LNCaP clone FGC (cell line): ENCODE results near the gene WDR4.

Source experiments
- DNase-seq: peaks from one replicate; pipeline ENCODE4 v3.0.0-alpha.2; 2011; ENCODE audit warnings: low read depth
- H3K4me3 ChIP-seq: 2 replicates; pipeline ENCODE4 v1.5.1; 2011; ENCODE audit warnings: mild to moderate bottlenecking, low read depth, low read length, control low read depth
- CTCF ChIP-seq: IDR thresholded peaks from 2 replicates; pipeline ENCODE4 v1.5.1; 2012; ENCODE audit warnings: mild to moderate bottlenecking; ENCODE audit not compliant: control insufficient read depth, insufficient read depth; ENCODE audit errors: extremely low read depth

WDR4 gene

DNA sequence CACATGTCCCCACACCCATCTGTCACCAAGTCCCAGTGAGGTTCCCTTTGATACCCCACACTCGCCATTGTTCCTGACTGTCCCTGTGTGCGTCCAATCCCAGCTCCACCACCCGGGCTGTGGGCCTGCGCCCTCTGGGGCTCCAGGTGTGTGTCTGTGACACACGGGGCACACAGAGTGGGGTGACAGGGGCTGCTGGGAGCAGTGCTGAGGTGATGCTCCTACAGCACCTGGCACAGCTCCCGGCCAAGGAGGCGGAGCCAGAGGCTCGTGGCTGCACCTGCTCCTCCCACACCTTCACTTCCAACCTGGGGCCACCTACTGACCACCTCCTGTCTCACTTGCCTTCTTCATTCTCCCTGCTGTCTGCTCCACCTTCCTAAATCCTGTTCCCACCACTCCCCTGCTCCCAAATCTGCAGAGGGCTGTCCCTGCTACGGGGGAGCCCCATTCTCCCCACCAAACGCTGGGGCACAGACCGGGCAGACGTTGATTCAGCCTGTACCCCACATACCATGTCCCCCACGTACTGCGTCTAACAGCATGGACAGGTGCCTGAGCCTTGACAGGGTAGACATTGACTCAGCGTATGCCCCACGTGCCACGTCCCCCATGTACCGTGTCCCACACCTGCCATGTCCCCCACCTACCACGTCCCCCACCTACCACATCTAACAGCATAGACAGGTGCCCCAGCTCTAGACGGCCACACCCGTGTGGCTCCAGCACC lies 16.4 kb downstream of the WDR4 start:
- H3K4me3 ChIP-seq: no peak overlapping the region
- TF ChIP-seq CTCF: peak; percentile 35
- no peak for DNase-seq

- no peak for DNase-seq
- H3K4me3 ChIP-seq: no peak overlapping the region
- TF ChIP-seq CTCF: no peak
Observed at GRCh38 chr21:42861848-42862400, 17.4 kb downstream of the WDR4 start.

- no peak for TF ChIP-seq CTCF
- no peak for DNase-seq
- H3K4me3 ChIP-seq: no peak overlapping the region
Observed at GRCh38 chr21:42861311-42861847, 18.0 kb downstream of the WDR4 start.

GRCh38 chr21:42860345-42860744 lies 19.0 kb downstream of the WDR4 start:
- no peak for TF ChIP-seq CTCF
- H3K4me3 ChIP-seq: no peak overlapping the region
- no peak for DNase-seq

DNA sequence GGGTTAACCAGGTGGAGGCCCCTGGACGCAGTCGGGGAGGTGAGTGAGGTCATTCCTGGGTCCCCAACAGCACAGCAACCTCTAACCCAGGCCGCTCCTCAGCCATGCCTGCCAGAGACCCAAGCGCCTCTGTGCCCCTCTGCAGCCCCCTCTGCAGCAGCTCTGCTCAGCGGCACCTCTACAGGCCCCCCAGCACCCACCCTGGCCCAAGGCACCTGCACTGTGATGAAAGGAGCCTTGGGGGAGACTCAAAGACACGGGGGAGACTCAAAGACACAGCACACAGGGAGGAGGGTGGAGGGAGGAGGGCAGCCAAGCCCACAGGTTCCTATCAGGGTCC lies 19.5 kb downstream of the WDR4 start:
- no peak overlapping the region for H3K4me3 ChIP-seq
- no peak for DNase-seq
- no peak for TF ChIP-seq CTCF

DNA sequence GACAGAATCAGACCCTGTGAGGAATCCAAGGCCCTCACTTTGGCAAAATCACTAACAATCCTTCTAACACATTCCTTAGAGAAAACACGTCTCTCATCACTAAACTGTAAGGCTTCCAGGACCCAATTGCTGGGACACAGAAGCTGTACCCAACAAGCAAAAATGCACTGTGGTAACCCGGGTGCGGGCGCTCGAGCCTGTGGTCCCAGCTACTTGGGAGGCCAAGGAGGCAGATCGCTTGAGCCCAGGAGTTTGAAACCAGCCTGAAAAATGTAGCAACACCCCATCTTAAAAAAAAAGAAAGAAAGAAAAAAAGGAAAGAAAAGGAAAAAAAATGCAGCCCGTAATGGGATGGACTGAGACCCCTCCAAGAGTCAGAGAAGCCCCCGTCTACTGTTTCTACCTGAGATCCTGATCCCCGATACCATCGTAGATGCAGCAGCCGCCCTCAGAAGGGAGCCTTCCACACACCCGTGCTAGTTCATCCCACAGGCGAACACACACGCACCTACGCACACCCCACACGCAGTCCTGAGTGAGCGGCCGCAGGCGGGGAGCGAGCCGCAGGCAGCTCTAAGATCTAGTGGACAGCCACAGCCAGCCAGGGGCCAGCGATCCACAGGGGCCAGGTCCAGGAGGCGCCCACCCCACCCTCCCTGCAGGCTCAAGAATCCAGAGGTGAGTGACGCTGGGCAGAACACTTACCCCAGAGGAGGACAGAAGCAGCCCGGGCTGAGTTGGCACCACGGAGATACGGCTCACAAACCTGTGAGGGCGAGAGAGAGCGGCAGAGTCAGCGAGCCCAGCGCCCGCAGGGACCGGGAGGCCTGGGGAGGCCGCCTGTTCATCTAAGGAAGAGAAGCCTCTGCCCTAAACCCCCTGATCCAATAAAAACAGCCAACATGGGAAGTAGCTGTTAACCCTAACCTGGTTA lies 20.1 kb downstream of the WDR4 start:
- no peak for DNase-seq
- TF ChIP-seq CTCF: no peak
- H3K4me3 ChIP-seq: no peak overlapping the region
